Colonic mucosa (tissue), 4 donors: ENCODE data around the gene APC2. TPM values are rescaled to one million over a fixed set of nuclear protein-coding genes. Genes with fewer than 3 reads are reported as not detected.
A peak's percentile ranks its signal among the peaks of the same experiment; 100 is the strongest.

Experiments used
- DNase-seq: peaks from one replicate; pipeline ENCODE4 v3.0.0-alpha.2; 2020
- H3K27ac ChIP-seq: fragments of 200-600 bp; one replicate; pipeline ENCODE4 v1.8.0; 2021
- H3K27me3 ChIP-seq: fragments of 200-600 bp; one replicate; pipeline ENCODE4 v1.8.0; 2021
- H3K36me3 ChIP-seq: fragments of 200-600 bp; one replicate; pipeline ENCODE4 v1.8.0; 2021
- H3K4me1 ChIP-seq: fragments of 200-600 bp; one replicate; pipeline ENCODE4 v1.8.0; 2021; ENCODE audit warnings: mild to moderate bottlenecking
- H3K4me3 ChIP-seq: fragments of 200-600 bp; one replicate; pipeline ENCODE4 v1.8.0; 2021
- H3K9ac ChIP-seq, 2 donors: one replicate each; pipeline ENCODE4 v1.7.0; 2013; ENCODE audit warnings: control low read depth in 2 of 2, low read depth in 2 of 2, low read length in 2 of 2
- H3K9me3 ChIP-seq: fragments of 200-600 bp; one replicate; pipeline ENCODE4 v1.8.0; 2021
- CTCF ChIP-seq: fragments of 200-600 bp; IDR thresholded peaks from one replicate; pipeline ENCODE4 v1.8.0; 2022; ENCODE audit warnings: antibody characterized with exemption, mild to moderate bottlenecking
- intact Hi-C: fragments of 100-400 bp; cut with DNase I; formaldehyde crosslinking; loops from one replicate; pipeline ENCODE4 v1.14.1; 2022
- total RNA-seq, 2 donors: library from RNA; stranded (reverse); fragmentation: NEBNext Ultra II Directional in 1 of 2; extraction: Animal tissue kit (Norgen Biotek cat#: 25700) in 1 of 2; gene quantifications; one replicate each; pipeline ENCODE4 v1.2.1, GENCODE V29; 2021
- donor health status: healthy.
- donor health status: DM: no; HTN: no; CAD: no.
- donor health status: DM: no; HTN: no; CAD: no.

The APC2 gene
- total RNA-seq, 2 donors from 2014 or later = 0.05 to 0.42 TPM

- H3K9me3 ChIP-seq = no peaks in the 10 kb centered on the region
- no peak for TF ChIP-seq CTCF
- intact Hi-C loops = no loop called here
- DNase-seq = no peak
- no peak overlapping the region for H3K4me3 ChIP-seq
- no peak overlapping the region for H3K9ac ChIP-seq
- H3K36me3 ChIP-seq = peaks cover 17% of the 10 kb centered on the region
- H3K27ac ChIP-seq = no peak overlapping the region
- H3K4me1 ChIP-seq = no peaks in the 10 kb centered on the region
- no peaks in the 10 kb centered on the region for H3K27me3 ChIP-seq
Observed at GRCh38 chr19:1426736-1427135, 23.2 kb upstream of the APC2 start.

GRCh38 chr19:1427221-1427920 is 22.6 kb upstream of the APC2 start:
- TF ChIP-seq CTCF = no peak
- DNase-seq = no peak
- no peak overlapping the region for H3K27ac ChIP-seq
- no peaks in the 10 kb centered on the region for H3K27me3 ChIP-seq
- peaks cover 22% of the 10 kb centered on the region for H3K36me3 ChIP-seq
- H3K9ac ChIP-seq = no peak overlapping the region
- no peaks in the 10 kb centered on the region for H3K9me3 ChIP-seq
- H3K4me3 ChIP-seq = no peak overlapping the region
- no peaks in the 10 kb centered on the region for H3K4me1 ChIP-seq
- intact Hi-C loops = no loop called here

GRCh38 chr19:1428738-1429391 is 21.1 kb upstream of the APC2 start:
- Histone ChIP-seq H3K27ac (no peak overlapping the region), H3K27me3 (no peaks in the 10 kb centered on the region), H3K9me3 (no peaks in the 10 kb centered on the region), H3K4me3 (no peak overlapping the region), H3K4me1 (no peaks in the 10 kb centered on the region), H3K9ac (peak overlapping the region in 1 of 2 donors; percentile 24), H3K36me3 (peaks cover 26% of the 10 kb centered on the region)
- no peak for TF ChIP-seq CTCF
- intact Hi-C loops = no loop called here
- DNase-seq = no peak

- Histone ChIP-seq H3K9ac (no peak overlapping the region), H3K9me3 (no peaks in the 10 kb centered on the region), H3K27me3 (no peaks in the 10 kb centered on the region), H3K36me3 (peaks cover 28% of the 10 kb centered on the region), H3K4me1 (no peaks in the 10 kb centered on the region), H3K4me3 (no peak overlapping the region), H3K27ac (peak overlapping the region; percentile 17)
- intact Hi-C loops = no loop called here
- peak; percentile 49 for DNase-seq
- TF ChIP-seq CTCF = no peak
Observed at GRCh38 chr19:1429750-1430149, 20.2 kb upstream of the APC2 start.

GRCh38 chr19:1430246-1430645 is 19.7 kb upstream of the APC2 start:
- no peak for TF ChIP-seq CTCF
- Histone ChIP-seq H3K4me1 (no peaks in the 10 kb centered on the region), H3K27ac (no peak overlapping the region), H3K4me3 (no peak overlapping the region), H3K27me3 (no peaks in the 10 kb centered on the region), H3K36me3 (peaks cover 26% of the 10 kb centered on the region), H3K9ac (no peak overlapping the region), H3K9me3 (no peaks in the 10 kb centered on the region)
- intact Hi-C loops = no loop called here
- no peak for DNase-seq
